Upper lobe of left lung (tissue), 4 donors: ENCODE measurements around the gene ETNPPL.

ENCODE experiments used
- CTCF ChIP-seq, 6 experiments: fragments of 450-650 bp in 4 of 6; fragments of 200-600 bp in 2 of 6; sonication (generic) in 2 of 6; IDR thresholded peaks; one replicate each; pipeline ENCODE4 v1.5.1; 2016 to 2019; ENCODE audit warnings: antibody characterized with exemption in 6 of 6
- POLR2A ChIP-seq, 4 donors: fragments of 450-650 bp; IDR thresholded peaks; one replicate each; pipeline ENCODE4 v1.5.1; 2016 to 2017; ENCODE audit warnings: antibody characterized with exemption in 4 of 4, mild to moderate bottlenecking in 2 of 4
- POLR2AphosphoS5 ChIP-seq, 2 donors: sonication (generic); formaldehyde crosslinking; IDR thresholded peaks; one replicate each; pipeline ENCODE4 v1.5.1; 2017; ENCODE audit warnings: antibody characterized with exemption in 2 of 2

GRCh38 chr4:108772402-108772801 is 9.5 kb upstream of the ETNPPL start:
- no peak for TF ChIP-seq CTCF (IDR thresholded peaks at IDR 0.05)
- TF ChIP-seq POLR2AphosphoS5 (IDR thresholded peaks at IDR 0.05), result no peak
- no peak for TF ChIP-seq POLR2A (IDR thresholded peaks at IDR 0.05)
